GM21576 (cell line): ENCODE measurements around the gene TCF7L2.

Experiments used
- ATAC-seq: cut with Tn5 transposase; IDR thresholded peaks from one replicate; pipeline ENCODE4 v1.9.1; 2021; ENCODE audit warnings: mild to moderate bottlenecking, moderate library complexity; ENCODE audit not compliant: unreplicated experiment

Gene TCF7L2

DNA sequence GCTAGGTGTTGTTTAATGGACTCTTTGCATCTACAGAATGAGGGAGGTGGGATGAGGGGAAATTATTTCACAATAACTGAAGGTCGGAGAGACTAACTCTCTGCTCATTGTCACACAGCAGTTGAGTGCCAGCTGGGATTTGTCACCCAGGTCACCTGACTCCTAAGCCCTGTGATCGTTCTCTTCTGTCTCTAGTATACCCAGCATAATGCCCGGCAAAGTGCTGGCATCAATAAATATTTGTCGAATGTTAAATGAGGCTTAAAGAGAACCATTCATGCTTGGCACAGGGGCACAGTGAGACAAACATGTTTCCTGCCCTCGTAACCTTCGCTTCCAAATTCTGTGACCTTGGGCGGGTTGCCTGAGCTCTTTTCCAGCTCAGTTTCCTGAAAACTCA, 70.8 kb downstream of the TCF7L2 start:
- ATAC-seq: no peak

- ATAC-seq: no peak
These were observed 71.4 kb downstream of the TCF7L2 start for GRCh38 chr10:113021268-113022040.

GRCh38 chr10:113022265-113022664, 72.2 kb downstream of the TCF7L2 start:
- no peak for ATAC-seq

DNA sequence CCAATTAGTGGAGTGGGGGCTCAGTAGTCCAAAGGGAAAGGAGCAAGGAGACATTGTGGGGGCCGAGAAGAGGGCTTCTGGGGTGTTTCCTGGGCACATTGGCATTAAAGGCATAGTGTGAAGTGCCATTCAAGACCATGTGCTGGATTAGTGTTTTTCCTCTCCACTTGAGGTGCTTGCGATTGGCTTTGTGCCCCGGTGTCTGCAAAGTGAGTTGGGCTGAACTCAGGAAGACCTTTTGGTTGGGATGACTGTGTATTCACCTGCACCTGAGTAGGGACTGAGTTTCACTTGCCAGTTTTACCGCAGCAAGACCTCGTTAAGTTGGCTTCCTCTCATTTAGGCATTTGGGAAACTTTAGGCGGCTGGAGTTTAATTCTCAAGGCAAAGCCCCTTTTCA, 73.0 kb downstream of the TCF7L2 start:
- ATAC-seq: no peak

DNA sequence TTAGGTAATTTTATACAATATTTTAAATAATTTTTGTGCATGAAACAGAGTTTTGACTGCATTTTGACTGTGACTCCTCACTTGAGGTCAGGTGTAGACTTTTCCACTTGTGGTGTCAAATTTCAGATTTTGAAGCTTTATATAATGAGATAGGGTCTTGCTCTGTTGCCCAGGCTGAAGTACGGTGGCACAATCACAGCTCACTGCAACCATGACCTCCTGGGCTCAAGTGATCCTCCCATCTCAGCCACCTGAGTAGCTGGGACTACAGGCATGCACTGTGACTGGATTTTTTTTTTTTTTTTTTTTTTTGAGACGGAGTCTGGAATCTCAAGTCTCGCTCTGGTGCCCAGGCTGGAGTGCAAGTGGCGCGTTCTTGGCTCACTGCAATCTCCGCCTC, 74.9 kb downstream of the TCF7L2 start:
- no peak for ATAC-seq

- no peak for ATAC-seq
These were observed 75.4 kb downstream of the TCF7L2 start for GRCh38 chr10:113025487-113025886.

- no peak for ATAC-seq
These were observed 76.6 kb downstream of the TCF7L2 start for GRCh38 chr10:113026679-113027078.

GRCh38 chr10:113027230-113027573, 77.2 kb downstream of the TCF7L2 start:
- no peak for ATAC-seq

DNA sequence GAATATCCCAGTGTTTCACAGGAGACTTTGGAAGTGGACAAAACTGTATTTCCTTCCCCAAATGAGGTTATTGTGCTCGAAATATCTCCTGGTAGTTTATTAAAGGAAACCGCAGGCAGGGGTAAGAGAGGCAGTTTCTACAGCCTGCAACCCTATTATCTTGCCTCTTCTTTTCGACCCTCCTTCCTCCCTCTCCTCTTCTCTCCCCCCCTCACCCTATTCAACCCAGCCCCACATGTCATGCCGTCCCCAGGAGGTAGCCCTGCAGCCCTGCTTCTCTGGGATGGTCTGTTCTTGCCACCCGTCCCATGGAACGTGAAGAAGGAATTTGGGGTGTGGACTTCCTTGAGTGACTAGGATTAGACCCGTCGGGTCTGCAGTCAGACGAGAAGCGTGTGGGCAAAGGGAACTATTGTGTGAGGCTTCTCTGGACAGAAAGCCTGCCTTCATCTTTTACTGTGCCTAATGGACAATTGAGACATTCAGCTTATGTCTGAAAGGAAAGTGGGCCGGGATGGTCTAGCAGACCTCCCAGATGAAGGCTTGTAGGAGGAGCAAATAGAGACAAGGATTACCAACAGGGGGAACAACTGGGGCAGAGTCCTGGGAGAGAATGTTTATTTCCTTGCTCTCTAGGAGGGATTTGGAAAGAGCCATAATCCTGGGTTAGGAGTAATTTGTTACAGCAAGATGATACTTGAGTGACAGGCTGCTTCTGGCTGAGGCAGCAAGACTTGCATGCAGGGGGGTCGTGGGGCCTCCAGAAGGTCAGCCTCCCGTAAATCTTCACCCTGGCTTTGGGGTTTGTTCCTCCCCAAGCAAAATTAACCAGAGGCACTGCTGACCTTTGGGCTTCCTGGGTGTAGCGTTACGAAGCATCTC, 77.8 kb downstream of the TCF7L2 start:
- ATAC-seq: no peak

- ATAC-seq: no peak
These were observed 78.7 kb downstream of the TCF7L2 start for GRCh38 chr10:113028456-113029440.

DNA sequence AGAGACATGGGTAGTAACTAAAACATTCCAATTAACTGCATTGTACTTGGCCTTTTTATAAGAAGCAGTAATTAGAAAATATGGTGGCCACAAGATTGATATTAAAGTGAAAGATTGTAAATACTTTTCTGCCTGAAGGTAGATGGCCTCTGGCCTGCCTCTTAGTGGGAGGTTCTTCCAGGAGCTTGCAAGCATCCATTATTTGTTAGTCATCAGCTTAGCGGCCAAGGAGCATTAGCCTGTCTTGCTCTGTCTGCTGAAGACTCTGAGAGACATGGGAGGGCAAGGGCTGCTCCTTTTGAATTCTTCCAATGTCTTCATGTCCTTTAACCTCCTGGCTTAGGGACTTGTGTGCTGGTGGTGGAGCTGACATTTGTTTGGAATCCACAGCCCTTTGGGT, 80.4 kb downstream of the TCF7L2 start:
- ATAC-seq: no peak

DNA sequence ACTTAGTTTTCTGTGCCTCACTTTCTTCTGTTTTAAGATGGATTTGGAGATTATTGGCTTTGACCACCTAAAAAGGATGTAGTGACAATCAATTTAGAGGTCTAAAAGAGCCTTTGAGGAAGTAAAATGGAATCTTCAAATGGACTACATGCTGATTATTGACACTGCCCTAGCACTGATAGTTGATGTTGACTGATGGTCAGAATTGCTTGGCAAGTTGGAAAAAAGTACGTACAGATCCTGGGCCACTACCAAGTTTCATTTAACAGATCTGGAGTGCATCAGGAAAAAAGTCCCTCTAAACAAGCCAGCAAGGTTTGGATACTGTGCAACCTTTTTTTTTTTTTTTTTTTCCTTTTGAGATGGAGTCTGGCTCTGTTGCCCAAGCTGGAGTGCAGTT, 81.1 kb downstream of the TCF7L2 start:
- ATAC-seq: no peak

DNA sequence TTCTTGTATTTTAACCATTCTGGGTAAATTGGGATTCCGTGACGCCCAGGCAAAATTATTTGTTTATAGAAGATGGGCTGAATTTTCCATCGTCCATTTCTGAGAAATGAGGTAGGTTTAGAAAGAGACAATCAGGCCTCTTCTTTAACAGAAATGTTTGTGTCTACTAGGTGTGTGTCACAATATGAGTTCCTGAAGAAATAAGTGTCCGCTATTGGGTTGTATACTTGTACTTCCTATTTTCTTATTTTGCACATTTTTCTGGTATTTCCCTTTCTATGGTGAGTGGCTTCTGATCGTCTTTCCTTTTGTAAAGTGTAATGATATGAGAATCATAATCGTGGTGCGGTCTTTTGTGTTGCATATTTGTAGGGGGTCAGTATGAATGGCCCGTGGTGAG, 83.9 kb downstream of the TCF7L2 start:
- no peak for ATAC-seq

GRCh38 chr10:113035732-113036312, 85.8 kb downstream of the TCF7L2 start:
- no peak for ATAC-seq

- ATAC-seq: no peak
These were observed 86.6 kb downstream of the TCF7L2 start for GRCh38 chr10:113036619-113037018.

- no peak for ATAC-seq
These were observed 87.2 kb downstream of the TCF7L2 start for GRCh38 chr10:113037218-113037617.

- ATAC-seq: no peak
These were observed 88.1 kb downstream of the TCF7L2 start for GRCh38 chr10:113038183-113038582.

GRCh38 chr10:113038985-113039384, 88.9 kb downstream of the TCF7L2 start:
- ATAC-seq: no peak

GRCh38 chr10:113041324-113041723, 91.3 kb downstream of the TCF7L2 start:
- no peak for ATAC-seq

- no peak for ATAC-seq
These were observed 92.0 kb downstream of the TCF7L2 start for GRCh38 chr10:113041841-113042750.
